Suprapubic skin (tissue), 3 donors: ENCODE measurements around the gene RUFY3.

Experiments used
- EP300 ChIP-seq: sonication (generic); formaldehyde crosslinking; IDR thresholded peaks from one replicate; pipeline ENCODE4 v1.6.1; 2017; ENCODE audit warnings: antibody characterized with exemption
- POLR2A ChIP-seq, 2 donors: fragments of 450-650 bp; IDR thresholded peaks; one replicate each; pipeline ENCODE4 v1.6.1; 2017; ENCODE audit warnings: antibody characterized with exemption in 2 of 2, mild to moderate bottlenecking in 2 of 2, moderate library complexity in 2 of 2
- TF ChIP-seq, protein P1 (sequence below), 2 donors: fragments of 200-600 bp in 1 of 2; fragments of 450-650 bp in 1 of 2; sonication (generic) in 1 of 2; IDR thresholded peaks; one replicate each; pipeline ENCODE4 v1.5.1; 2016 to 2019; ENCODE audit warnings: antibody characterized with exemption in 2 of 2, mild to moderate bottlenecking in 1 of 2, moderate library complexity in 1 of 2

- no peak for TF ChIP-seq POLR2A (IDR thresholded peaks at IDR 0.05)
- TF ChIP-seq, protein P1, sequence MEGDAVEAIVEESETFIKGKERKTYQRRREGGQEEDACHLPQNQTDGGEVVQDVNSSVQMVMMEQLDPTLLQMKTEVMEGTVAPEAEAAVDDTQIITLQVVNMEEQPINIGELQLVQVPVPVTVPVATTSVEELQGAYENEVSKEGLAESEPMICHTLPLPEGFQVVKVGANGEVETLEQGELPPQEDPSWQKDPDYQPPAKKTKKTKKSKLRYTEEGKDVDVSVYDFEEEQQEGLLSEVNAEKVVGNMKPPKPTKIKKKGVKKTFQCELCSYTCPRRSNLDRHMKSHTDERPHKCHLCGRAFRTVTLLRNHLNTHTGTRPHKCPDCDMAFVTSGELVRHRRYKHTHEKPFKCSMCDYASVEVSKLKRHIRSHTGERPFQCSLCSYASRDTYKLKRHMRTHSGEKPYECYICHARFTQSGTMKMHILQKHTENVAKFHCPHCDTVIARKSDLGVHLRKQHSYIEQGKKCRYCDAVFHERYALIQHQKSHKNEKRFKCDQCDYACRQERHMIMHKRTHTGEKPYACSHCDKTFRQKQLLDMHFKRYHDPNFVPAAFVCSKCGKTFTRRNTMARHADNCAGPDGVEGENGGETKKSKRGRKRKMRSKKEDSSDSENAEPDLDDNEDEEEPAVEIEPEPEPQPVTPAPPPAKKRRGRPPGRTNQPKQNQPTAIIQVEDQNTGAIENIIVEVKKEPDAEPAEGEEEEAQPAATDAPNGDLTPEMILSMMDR (IDR thresholded peaks at IDR 0.05) = no peak
- TF ChIP-seq EP300 = no peak
Measured at GRCh38 chr4:70734971-70735370, 13.2 kb downstream of the RUFY3 start.
